K562 (cell line): ENCODE results near the gene CHCHD6. TPM values are rescaled to one million over a fixed set of nuclear protein-coding genes. Genes with fewer than 3 reads are reported as not detected.

Experiments
- ATAC-seq: fragments of 200-7000 bp; cut with Tn5 transposase; 3 replicates; pipeline ENCODE4 v1.9.1; 2020; ENCODE audit warnings: moderate library complexity
- BruUV-seq: library from RNA; stranded (reverse); fragments of 400-500 nt; replicated peaks from 2 replicates; lab custom pipeline; 2021; lab: Mats Ljungman, UMichigan
- CTCF ChIA-PET: fragments of 300-600 bp; formaldehyde crosslinking; extraction: SDS; loops from one replicate; lab custom pipeline; 2021; ENCODE audit warnings: low intra/inter-chr PET ratio; lab: Yijun Ruan, JAX
- POLR2A ChIA-PET: fragments of 300-600, 350-650 bp; sonication (Branson Sonifier 250); formaldehyde crosslinking; extraction: SDS; loops from one replicate; lab custom pipeline; 2021; ENCODE audit warnings: antibody characterized with exemption, inconsistent platforms; lab: Yijun Ruan, JAX
- DNase-seq, 4 experiments: peaks; one replicate each; pipeline versions ENCODE4 v3.0.0 to v3.0.0-alpha.2; 2011 to 2018; ENCODE audit warnings: low spot score in 3 of 4, mixed read lengths in 3 of 4; ENCODE audit errors: extremely low read depth in 1 of 4
- FAIRE-seq: peaks from 2 replicates; lab custom pipeline; 2011; peaks lifted over from hg19 to GRCh38; lab: Jason Lieb, UNC
- H2AFZ ChIP-seq: 2 replicates; pipeline ENCODE4 v1.6.0; 2011; ENCODE audit warnings: low read depth, low read length, control low read depth, inconsistent platforms
- H3K27ac ChIP-seq: fragments of 200-600 bp; 3 replicates; pipeline ENCODE4 v1.8.0; 2011; ENCODE audit warnings: low read depth, mild to moderate bottlenecking, control low read depth, inconsistent platforms, low read length, moderate library complexity, mixed read lengths; ENCODE audit errors: extremely low read depth
- H3K27me3 ChIP-seq, 2 experiments: fragments of 300-600 bp in 1 of 2; 2 replicates in 1 of 2; 3 replicates in 1 of 2; pipeline versions ENCODE4 v1.6.0 to v1.8.0; 2011; ENCODE audit warnings: inconsistent platforms in 2 of 2, low read length in 2 of 2, mild to moderate bottlenecking in 1 of 2, mixed read lengths in 1 of 2, moderate library complexity in 1 of 2; ENCODE audit not compliant: control insufficient read depth in 2 of 2, insufficient read depth in 2 of 2
- H3K36me3 ChIP-seq: fragments of 300-600 bp; 3 replicates; pipeline ENCODE4 v1.8.0; 2011; ENCODE audit warnings: mild to moderate bottlenecking, low read length, inconsistent platforms; ENCODE audit not compliant: control insufficient read depth, insufficient read depth
- H3K4me1 ChIP-seq, 2 experiments: fragments of 200-600 bp in 1 of 2; replicated peaks in 1 of 2; 2 replicates in 1 of 2; 3 replicates in 1 of 2; pipeline versions ENCODE4 v1.5.1 to v1.8.0; 2011; ENCODE audit warnings: inconsistent platforms in 2 of 2, low read length in 2 of 2, mild to moderate bottlenecking in 1 of 2, mixed read lengths in 1 of 2, moderate library complexity in 1 of 2; ENCODE audit not compliant: control insufficient read depth in 2 of 2, insufficient read depth in 2 of 2
- H3K4me2 ChIP-seq: 2 replicates; pipeline ENCODE4 v1.6.1; 2011; ENCODE audit warnings: low read length, control low read depth, inconsistent platforms, mixed read lengths; ENCODE audit not compliant: insufficient read depth
- H3K4me3 ChIP-seq: fragments of 200-600 bp; sonication (generic), shearing (Covaris generic); 2 replicates; pipeline ENCODE4 v1.5.1; 2016; ENCODE audit warnings: control low read depth, inconsistent platforms
- H3K79me2 ChIP-seq: fragments of 200-600 bp; 3 replicates; pipeline ENCODE4 v1.8.0; 2011; ENCODE audit warnings: low read length, inconsistent platforms; ENCODE audit not compliant: control insufficient read depth, insufficient read depth
- H3K9ac ChIP-seq, 2 experiments: 2 replicates each; pipeline versions ENCODE4 v1.6.0 to v1.6.1; 2011; ENCODE audit warnings: low read depth in 2 of 2, low read length in 2 of 2, control low read depth in 1 of 2, inconsistent platforms in 1 of 2, mild to moderate bottlenecking in 1 of 2, mixed read lengths in 1 of 2; ENCODE audit not compliant: insufficient read depth in 1 of 2
- H3K9me1 ChIP-seq: one replicate; pipeline ENCODE4 v1.6.0; 2011; ENCODE audit warnings: inconsistent platforms, mild to moderate bottlenecking, low read length, moderate library complexity; ENCODE audit not compliant: control insufficient read depth, insufficient read depth
- H3K9me3 ChIP-seq: replicated peaks from 2 replicates; pipeline ENCODE4 v1.5.1; 2011; ENCODE audit warnings: low read depth, low read length, inconsistent platforms; ENCODE audit not compliant: control insufficient read depth, insufficient read depth
- H4K20me1 ChIP-seq: replicated peaks from 2 replicates; pipeline ENCODE4 v1.6.1; 2011; ENCODE audit warnings: low read length, inconsistent platforms, mixed read lengths; ENCODE audit not compliant: control insufficient read depth, insufficient read depth
- ELF4 ChIP-seq: fragments of 450-650 bp; formaldehyde crosslinking; IDR thresholded peaks from 2 replicates; pipeline ENCODE4 v1.4.0; 2022; ENCODE audit warnings: missing genetic modification characterization
- ETS2 ChIP-seq: IDR thresholded peaks from 2 replicates; pipeline ENCODE4 v1.6.1; 2016; ENCODE audit warnings: borderline replicate concordance, missing genetic modification characterization, mild to moderate bottlenecking, moderate library complexity, missing compliant biosample characterization; ENCODE audit not compliant: poor library complexity, severe bottlenecking
- ETV6 ChIP-seq, 3 experiments: fragments of 150-350 bp in 1 of 3; sonication (generic) in 1 of 3; formaldehyde crosslinking in 1 of 3; IDR thresholded peaks; 2 replicates each; pipeline versions ENCODE4 v1.6.1 to v1.8.0; 2014 to 2022; ENCODE audit warnings: borderline replicate concordance in 2 of 3, low read depth in 2 of 3, antibody characterized with exemption in 1 of 3, low read length in 1 of 3, mild to moderate bottlenecking in 1 of 3, missing genetic modification reagents in 1 of 3
- HSF4 ChIP-seq: fragments of 250-450 bp; sonication (Bioruptor Pico); IDR thresholded peaks from 2 replicates; pipeline ENCODE4 v2.1.2; 2022; ENCODE audit warnings: mild to moderate bottlenecking, moderate library complexity, borderline replicate concordance
- IRF1 ChIP-seq: sonication (generic); formaldehyde crosslinking; IDR thresholded peaks from 2 replicates; pipeline ENCODE4 v1.8.0; 2022; ENCODE audit warnings: missing genetic modification reagents, mild to moderate bottlenecking, borderline replicate concordance
- PHF21A ChIP-seq: fragments of 450-650 bp; IDR thresholded peaks from 2 replicates; pipeline ENCODE4 v1.6.1; 2017; ENCODE audit warnings: low read depth, borderline replicate concordance
- PHF8 ChIP-seq: fragments of 200-600 bp; sonication (generic); IDR thresholded peaks from 2 replicates; pipeline ENCODE4 v1.6.1; 2012; ENCODE audit warnings: mixed run types, mild to moderate bottlenecking, inconsistent platforms, low read length, moderate library complexity, borderline replicate concordance
- POLR2G ChIP-seq: fragments of 200-400 bp; formaldehyde crosslinking; IDR thresholded peaks from 2 replicates; pipeline ENCODE4 v1.6.1; 2017; ENCODE audit warnings: low read depth, mild to moderate bottlenecking, antibody characterized with exemption, low read length, moderate library complexity
- POLR3A ChIP-seq: IDR thresholded peaks from 2 replicates; pipeline ENCODE4 v1.6.1; 2011; ENCODE audit warnings: borderline replicate concordance, mild to moderate bottlenecking, moderate library complexity; ENCODE audit not compliant: insufficient read length, insufficient read depth; ENCODE audit errors: extremely low read depth
- RAD51 ChIP-seq: fragments of 450-650 bp; IDR thresholded peaks from 2 replicates; pipeline ENCODE4 v1.7.1; 2016; ENCODE audit warnings: low read depth, mild to moderate bottlenecking, borderline replicate concordance
- RB1 ChIP-seq: fragments of 450-650 bp; IDR thresholded peaks from 2 replicates; pipeline ENCODE4 v1.6.1; 2017; ENCODE audit warnings: low read depth, mild to moderate bottlenecking
- RBM14 ChIP-seq: fragments of 200-400 bp; formaldehyde crosslinking; IDR thresholded peaks from 2 replicates; pipeline ENCODE4 v1.6.1; 2018; ENCODE audit warnings: low read depth, mild to moderate bottlenecking, low read length, moderate library complexity, borderline replicate concordance; ENCODE audit not compliant: insufficient read depth
- RBM22 ChIP-seq: fragments of 200-400 bp; formaldehyde crosslinking; IDR thresholded peaks from 2 replicates; pipeline ENCODE4 v1.6.1; 2018; ENCODE audit warnings: low read length, low read depth; ENCODE audit not compliant: poor library complexity, severe bottlenecking
- SMARCA4 ChIP-seq: fragments of 450-650 bp; IDR thresholded peaks from 2 replicates; pipeline ENCODE4 v1.6.1; 2016
- TGIF2 ChIP-seq: sonication (generic); formaldehyde crosslinking; IDR thresholded peaks from 2 replicates; pipeline ENCODE4 v1.8.1; 2022; ENCODE audit warnings: mild to moderate bottlenecking, missing genetic modification reagents, moderate library complexity
- THAP12 ChIP-seq: fragments of 250-450 bp; sonication (Bioruptor Pico); IDR thresholded peaks from 2 replicates; pipeline ENCODE4 v1.9.0; 2021; ENCODE audit warnings: mild to moderate bottlenecking, inconsistent platforms
- ZNF212 ChIP-seq: fragments of 450-650 bp; formaldehyde crosslinking; IDR thresholded peaks from 2 replicates; pipeline ENCODE4 v1.4.0; 2020; ENCODE audit warnings: mild to moderate bottlenecking
- ZNF79 ChIP-seq: fragments of 250-450 bp; sonication (Bioruptor Pico); IDR thresholded peaks from 2 replicates; pipeline ENCODE4 v1.4.0; 2020; ENCODE audit warnings: low read depth, mild to moderate bottlenecking, moderate library complexity
- WGBS: fragments of 100-300 bp; shearing (Covaris generic); methylation state at CpG from one replicate; pipeline ENCODE4 v1.1.6; 2016; ENCODE audit warnings: low coverage, mixed read lengths; ENCODE audit not compliant: insufficient coverage; ENCODE audit errors: missing lambda C conversion rate; 5-methylcytosine and 5-hydroxymethylcytosine counted together
- in situ Hi-C: fragments of 300-500 bp; cut with MboI; formaldehyde crosslinking; loops from 4 replicates; pipeline ENCODE4 v1.15.0; 2018; ENCODE audit warnings: inconsistent platforms, mixed read lengths
- intact Hi-C: fragments of 100-400 bp; cut with micrococcal nuclease; formaldehyde crosslinking; loops from 2 replicates; pipeline ENCODE4 v1.14.2; 2022
- polyA plus RNA-seq, 8 experiments: library from polyadenylated mRNA; depleted of rRNA in 4 of 8; stranded (reverse) in 5 of 8; unstranded in 3 of 8; fragments of >200 nt; fragmentation: Nextera tagmentation in 2 of 8; fragmentation: Illumina TruSeq in 1 of 8; extraction: Ambion mirVana in 2 of 8; extraction: Trizol in 1 of 8; gene quantifications; 2 replicates each; pipeline versions ENCODE4 v1.2.1 to v1.2.3, GENCODE V29; 2011 to 2014; ENCODE audit warnings: inconsistent platforms in 1 of 8, missing spikeins in 1 of 8
- total RNA-seq, 7 experiments: library from RNA; depleted of rRNA in 6 of 7; stranded (reverse); fragments of >200 nt in 6 of 7; fragmentation: Illumina TruSeq in 2 of 7; extraction: Trizol in 2 of 7; gene quantifications; 2 replicates each; pipeline versions ENCODE4 v1.2.1 to v1.2.3, GENCODE V29; 2011 to 2021; ENCODE audit warnings: low replicate concordance in 1 of 7

The CHCHD6 gene
- total and polyA plus RNA-seq, 9 of the 15 experiments (the other 6 are each of a cell fraction or from before 2014, with no cell fraction given), result 4.6 to 18.6 (median 10.9) TPM

- 17% methylated on average over 1 of the region's 4 CpGs for WGBS
- ATAC-seq, result no peak
- POLR2A ChIA-PET, result interaction anchor here (0.9 kb wide), 1 partner anchor 10 kb away, joined by 3 read pairs; no protein-coding TSS in a partner anchor
- CTCF ChIA-PET, result no interaction called here
- Histone ChIP-seq H3K4me2 (no peak overlapping the region), H3K27ac (no peak overlapping the region), H3K4me3 (no peak overlapping the region), H3K79me2 (no peaks in the 10 kb centered on the region), H3K9me1 (no peaks in the 10 kb centered on the region), H3K4me1 (peaks cover 16 to 20% of the 10 kb centered on the region in 2 experiments; a peak in 4 of 5 replicates), H3K9me3 (no peaks in the 10 kb centered on the region), H3K27me3 (no peaks in the 10 kb centered on the region), H3K9ac (no peak overlapping the region), H3K36me3 (no peaks in the 10 kb centered on the region), H2AFZ (no peak overlapping the region), H4K20me1 (no peaks in the 10 kb centered on the region)
- FAIRE-seq, result no peak
- TF ChIP-seq ETS2 (tag) (no peak), SMARCA4 (no peak), HSF4 (no peak), ZNF79 (CRISPR knock-in tag) (no peak), ZNF212 (CRISPR knock-in tag) (no peak), POLR3A (no peak), IRF1 (CRISPR knock-in tag) (no peak), RB1 (no peak), RBM14 (no peak), TGIF2 (CRISPR knock-in tag) (no peak), RAD51 (no peak), ELF4 (CRISPR knock-in tag) (no peak), POLR2G (no peak), PHF21A (no peak), PHF8 (no peak), ETV6 (IDR thresholded peaks at IDR 0.05; ENCODE audit: borderline replicate concordance in 1 of 2, low read depth in 2 of 2, low read length in 1 of 2) (no peak), ETV6 (CRISPR knock-in tag; IDR thresholded peaks at IDR 0.05; ENCODE audit: borderline replicate concordance) (no peak), RBM22 (no peak), THAP12 (CRISPR knock-in tag) (no peak)
- in situ Hi-C loops, result no loop called here
- BruUV-seq, result no TSS peak
- intact Hi-C loops, result no loop called here
- no peak for DNase-seq
Observed at GRCh38 chr3:126934031-126934531, 230.0 kb downstream of the CHCHD6 start.
